RWPE2 (cell line): Measurements from ENCODE around the gene ADISSP.

Experiments
- ATAC-seq: fragments of 200-7000 bp; cut with Tn5 transposase; 3 replicates; pipeline ENCODE4 v1.9.1; 2021; ENCODE audit warnings: low read depth
- DNase-seq: peaks from one replicate; pipeline ENCODE4 v3.0.0-alpha.2; 2020; ENCODE audit warnings: low spot score
- H3K27ac ChIP-seq: fragments of 450-650 bp; 2 replicates; pipeline ENCODE4 v1.5.1; 2017; ENCODE audit warnings: mild to moderate bottlenecking; ENCODE audit not compliant: poor library complexity, severe bottlenecking
- H3K27me3 ChIP-seq: fragments of 250-450 bp; sonication (Bioruptor Pico); 2 replicates; pipeline ENCODE4 v1.5.1; 2021; ENCODE audit warnings: mild to moderate bottlenecking, moderate library complexity; ENCODE audit not compliant: insufficient read depth, poor library complexity, severe bottlenecking
- H3K36me3 ChIP-seq: fragments of 250-450 bp; sonication (Bioruptor Pico); 2 replicates; pipeline ENCODE4 v1.5.1; 2020; ENCODE audit warnings: low read depth, mild to moderate bottlenecking, moderate library complexity
- H3K4me1 ChIP-seq: fragments of 250-450 bp; sonication (Bioruptor Pico); 2 replicates; pipeline ENCODE4 v1.5.1; 2021; ENCODE audit warnings: mild to moderate bottlenecking, moderate library complexity; ENCODE audit not compliant: insufficient read depth, poor library complexity, severe bottlenecking
- H3K4me3 ChIP-seq: fragments of 250-450 bp; sonication (Bioruptor Pico); 2 replicates; pipeline ENCODE4 v1.5.1; 2021; ENCODE audit warnings: mild to moderate bottlenecking, moderate library complexity; ENCODE audit not compliant: severe bottlenecking
- H3K9me3 ChIP-seq: fragments of 250-450 bp; sonication (Bioruptor Pico); 2 replicates; pipeline ENCODE4 v1.5.1; 2021; ENCODE audit warnings: mild to moderate bottlenecking, moderate library complexity; ENCODE audit not compliant: severe bottlenecking
- TF ChIP-seq, protein P1 (sequence below): fragments of 450-650 bp; IDR thresholded peaks from one replicate; pipeline ENCODE4 v1.5.1; 2017; ENCODE audit warnings: mild to moderate bottlenecking, moderate library complexity; ENCODE audit not compliant: poor library complexity, severe bottlenecking

The ADISSP gene

DNA sequence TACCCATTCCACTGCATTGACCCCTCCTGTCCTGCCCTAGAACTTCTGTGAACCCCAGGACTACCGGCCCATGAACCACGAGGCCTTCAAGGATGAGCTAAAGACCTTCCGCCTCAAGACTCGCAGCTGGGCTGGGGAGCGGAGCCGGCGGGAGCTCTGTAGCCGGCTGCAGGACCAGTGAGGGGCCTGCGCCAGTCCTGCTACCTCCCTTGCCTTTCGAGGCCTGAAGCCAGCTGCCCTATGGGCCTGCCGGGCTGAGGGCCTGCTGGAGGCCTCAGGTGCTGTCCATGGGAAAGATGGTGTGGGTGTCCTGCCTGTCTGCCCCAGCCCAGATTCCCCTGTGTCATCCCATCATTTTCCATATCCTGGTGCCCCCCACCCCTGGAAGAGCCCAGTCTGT lies 37.2 kb upstream of the ADISSP start:
- TF ChIP-seq, protein P1, sequence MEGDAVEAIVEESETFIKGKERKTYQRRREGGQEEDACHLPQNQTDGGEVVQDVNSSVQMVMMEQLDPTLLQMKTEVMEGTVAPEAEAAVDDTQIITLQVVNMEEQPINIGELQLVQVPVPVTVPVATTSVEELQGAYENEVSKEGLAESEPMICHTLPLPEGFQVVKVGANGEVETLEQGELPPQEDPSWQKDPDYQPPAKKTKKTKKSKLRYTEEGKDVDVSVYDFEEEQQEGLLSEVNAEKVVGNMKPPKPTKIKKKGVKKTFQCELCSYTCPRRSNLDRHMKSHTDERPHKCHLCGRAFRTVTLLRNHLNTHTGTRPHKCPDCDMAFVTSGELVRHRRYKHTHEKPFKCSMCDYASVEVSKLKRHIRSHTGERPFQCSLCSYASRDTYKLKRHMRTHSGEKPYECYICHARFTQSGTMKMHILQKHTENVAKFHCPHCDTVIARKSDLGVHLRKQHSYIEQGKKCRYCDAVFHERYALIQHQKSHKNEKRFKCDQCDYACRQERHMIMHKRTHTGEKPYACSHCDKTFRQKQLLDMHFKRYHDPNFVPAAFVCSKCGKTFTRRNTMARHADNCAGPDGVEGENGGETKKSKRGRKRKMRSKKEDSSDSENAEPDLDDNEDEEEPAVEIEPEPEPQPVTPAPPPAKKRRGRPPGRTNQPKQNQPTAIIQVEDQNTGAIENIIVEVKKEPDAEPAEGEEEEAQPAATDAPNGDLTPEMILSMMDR = no peak
- DNase-seq (no peak), ATAC-seq (no peak)
- Histone ChIP-seq H3K4me3 (no peak overlapping the region), H3K27me3 (no peaks in the 10 kb centered on the region), H3K9me3 (no peaks in the 10 kb centered on the region), H3K36me3 (peaks cover 67% of the 10 kb centered on the region), H3K4me1 (peaks cover 40% of the 10 kb centered on the region), H3K27ac (peak overlapping the region; percentile 99)

DNA sequence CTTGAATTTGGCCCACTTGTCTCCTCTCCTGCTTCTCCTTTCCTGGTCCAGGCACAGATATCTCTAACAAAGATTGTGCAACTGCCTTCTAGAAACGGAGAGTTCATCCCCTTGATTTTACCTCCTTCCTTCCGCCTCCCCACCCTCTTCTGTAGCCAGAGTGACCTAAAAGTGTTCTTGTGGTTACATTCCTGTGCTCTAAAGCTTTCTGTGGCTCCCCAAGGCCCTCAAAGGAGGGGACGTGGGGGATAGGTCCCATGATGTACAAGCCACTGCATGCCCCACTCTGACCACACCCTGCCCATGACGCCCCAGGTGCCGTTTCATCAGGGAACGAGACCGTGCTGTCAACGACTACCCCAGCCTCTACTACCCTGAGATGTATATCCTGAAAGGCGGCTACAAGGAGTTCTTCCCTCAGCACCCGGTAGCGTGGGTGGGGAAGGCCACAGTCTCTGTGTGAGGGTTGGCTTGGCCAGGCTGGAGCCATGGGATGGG lies 36.8 kb upstream of the ADISSP start:
- H3K27ac ChIP-seq = peak overlapping the region; percentile 99
- peaks cover 72% of the 10 kb centered on the region for H3K36me3 ChIP-seq
- no peak overlapping the region for H3K4me3 ChIP-seq
- H3K4me1 ChIP-seq = peaks cover 40% of the 10 kb centered on the region
- H3K9me3 ChIP-seq = no peaks in the 10 kb centered on the region
- ATAC-seq (no peak; the same call in 2 of the 3 replicates), DNase-seq (no peak)
- TF ChIP-seq, protein P1 = no peak
- H3K27me3 ChIP-seq = no peaks in the 10 kb centered on the region

DNA sequence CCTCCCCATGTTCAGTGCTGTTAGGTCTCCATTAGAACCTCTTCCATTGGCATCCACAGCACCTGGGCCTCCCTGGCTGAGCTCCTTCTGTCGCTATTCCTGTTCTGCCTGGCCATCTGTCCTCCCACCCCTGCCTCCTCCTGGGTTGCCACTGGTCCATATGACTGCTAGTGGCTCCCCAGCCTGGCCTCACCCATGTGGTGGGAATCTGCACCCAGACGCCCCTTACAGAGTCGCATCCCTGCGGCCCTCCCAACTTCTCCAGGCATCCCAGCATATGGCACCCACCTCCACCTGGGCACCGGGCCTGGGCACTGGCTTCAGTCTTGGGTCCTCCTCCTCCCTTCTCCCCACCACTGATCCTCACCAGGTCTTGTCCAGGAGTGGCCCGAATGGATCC lies 36.3 kb upstream of the ADISSP start:
- Histone ChIP-seq H3K27me3 (no peaks in the 10 kb centered on the region), H3K36me3 (peaks cover 76% of the 10 kb centered on the region), H3K27ac (peak overlapping the region; percentile 99), H3K4me3 (no peak overlapping the region), H3K9me3 (no peaks in the 10 kb centered on the region), H3K4me1 (peaks cover 41% of the 10 kb centered on the region)
- TF ChIP-seq, protein P1 = no peak
- DNase-seq = no peak
- ATAC-seq = no peak

DNA sequence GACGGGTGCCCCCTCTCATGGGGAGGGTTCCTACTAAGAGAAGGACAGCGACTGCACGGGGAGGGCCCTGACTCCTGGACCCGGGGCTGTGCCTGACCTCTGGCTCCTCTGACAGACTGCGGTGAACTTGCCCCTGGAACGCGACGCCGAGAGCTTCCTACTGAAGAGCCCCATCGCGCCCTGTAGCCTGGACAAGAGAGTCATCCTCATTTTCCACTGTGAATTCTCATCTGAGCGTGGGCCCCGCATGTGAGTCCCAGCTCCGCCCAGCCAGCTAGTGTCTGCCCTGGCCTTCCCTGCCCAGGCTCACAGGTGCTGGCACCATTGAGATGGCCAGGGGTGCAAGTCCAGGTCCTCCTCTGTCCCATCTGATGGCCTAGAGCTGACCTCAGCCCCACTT lies 35.7 kb upstream of the ADISSP start:
- no peaks in the 10 kb centered on the region for H3K9me3 ChIP-seq
- H3K27ac ChIP-seq = peak overlapping the region; percentile 99
- no peak overlapping the region for H3K4me3 ChIP-seq
- no peak for DNase-seq
- no peaks in the 10 kb centered on the region for H3K27me3 ChIP-seq
- peaks cover 82% of the 10 kb centered on the region for H3K36me3 ChIP-seq
- peaks cover 44% of the 10 kb centered on the region for H3K4me1 ChIP-seq
- TF ChIP-seq, protein P1 = no peak
- ATAC-seq = no peak

DNA sequence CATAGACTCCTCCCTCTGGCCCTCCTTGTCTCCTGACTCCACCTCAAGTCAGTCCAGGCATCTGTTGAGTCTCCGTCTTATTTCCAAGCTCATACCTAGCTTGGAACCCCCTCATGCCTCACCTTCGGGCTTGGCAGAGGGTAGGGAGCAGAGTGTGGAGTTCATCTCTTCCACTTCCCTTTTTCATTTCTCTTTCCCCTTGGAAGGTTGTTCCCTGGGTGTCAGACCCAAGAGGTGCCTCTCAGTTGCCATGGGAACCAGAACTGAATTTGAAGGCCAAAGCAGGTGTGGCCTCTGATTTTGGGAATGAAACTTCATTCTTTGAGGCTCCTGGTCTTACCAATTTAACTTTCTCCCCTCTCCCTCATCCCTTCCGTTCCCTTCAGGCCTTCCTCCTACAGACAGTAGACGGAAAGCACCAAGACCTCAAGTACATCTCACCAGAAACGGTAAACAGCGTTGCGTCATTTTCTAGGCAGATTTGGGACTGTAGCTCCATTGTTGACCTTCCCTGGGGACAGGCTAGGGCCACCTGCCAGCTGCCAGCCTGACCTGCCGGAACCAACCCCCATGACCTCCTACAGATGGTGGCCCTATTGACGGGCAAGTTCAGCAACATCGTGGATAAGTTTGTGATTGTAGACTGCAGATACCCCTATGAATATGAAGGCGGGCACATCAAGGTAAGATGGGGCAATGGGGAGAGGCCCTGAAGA lies 35.1 kb upstream of the ADISSP start:
- H3K4me3 ChIP-seq = no peak overlapping the region
- H3K27ac ChIP-seq = no peak overlapping the region
- DNase-seq (no peak), ATAC-seq (no peak)
- peaks cover 88% of the 10 kb centered on the region for H3K36me3 ChIP-seq
- H3K27me3 ChIP-seq = no peaks in the 10 kb centered on the region
- TF ChIP-seq, protein P1 = no peak
- peaks cover 42% of the 10 kb centered on the region for H3K4me1 ChIP-seq
- no peaks in the 10 kb centered on the region for H3K9me3 ChIP-seq
